HepG2 (cell line): Measurements from ENCODE around the gene ENDOD1.

Experiments
- EP300 ChIP-seq, 3 experiments: sonication (generic) in 1 of 3; formaldehyde crosslinking in 1 of 3; IDR thresholded peaks; 2 replicates each; pipeline versions ENCODE4 v1.5.1 to v1.6.1; 2011 to 2020; ENCODE audit warnings: low read depth in 2 of 3, low read length in 2 of 3, borderline replicate concordance in 1 of 3, improper control_type of control experiment in 1 of 3, mild to moderate bottlenecking in 1 of 3, missing genetic modification reagents in 1 of 3, moderate library complexity in 1 of 3
- GABPA ChIP-seq, 2 experiments: IDR thresholded peaks; 2 replicates each; pipeline ENCODE4 v1.6.1; 2011 to 2016; ENCODE audit warnings: low read depth in 2 of 2, low read length in 1 of 2, missing biosample characterization in 1 of 2, missing genetic modification characterization in 1 of 2
- MAZ ChIP-seq, 2 experiments: sonication (generic) in 1 of 2; formaldehyde crosslinking in 1 of 2; IDR thresholded peaks; 2 replicates each; pipeline versions ENCODE4 v1.5.0 to v1.6.1; 2012 to 2020; ENCODE audit warnings: low read depth in 2 of 2, mild to moderate bottlenecking in 2 of 2, borderline replicate concordance in 1 of 2, improper control_type of control experiment in 1 of 2, low read length in 1 of 2, missing genetic modification reagents in 1 of 2, moderate library complexity in 1 of 2
- POLR2A ChIP-seq, 2 experiments: IDR thresholded peaks; 2 replicates each; pipeline ENCODE4 v1.6.1; 2011; ENCODE audit warnings: low read depth in 2 of 2, low read length in 2 of 2, mild to moderate bottlenecking in 1 of 2, moderate library complexity in 1 of 2; ENCODE audit not compliant: insufficient read depth in 1 of 2
- RARA ChIP-seq: IDR thresholded peaks from 2 replicates; pipeline ENCODE4 v1.6.1; 2016; ENCODE audit warnings: missing genetic modification reagents, missing compliant biosample characterization
- RFX5 ChIP-seq: IDR thresholded peaks from 2 replicates; pipeline ENCODE4 v1.6.1; 2011; ENCODE audit warnings: low read depth, low read length, improper control_type of control experiment
- SIN3A ChIP-seq: IDR thresholded peaks from 2 replicates; pipeline ENCODE4 v1.6.1; 2011; ENCODE audit warnings: low read depth, mild to moderate bottlenecking, control low read depth, low read length, borderline replicate concordance
- SNAI1 ChIP-seq: sonication (generic); formaldehyde crosslinking; IDR thresholded peaks from 2 replicates; pipeline ENCODE4 v1.5.0; 2020; ENCODE audit warnings: mild to moderate bottlenecking, missing genetic modification reagents, borderline replicate concordance

- TF ChIP-seq RFX5 (no peak), RARA (CRISPR knock-in tag) (no peak), POLR2A (IDR thresholded peaks at IDR 0.05; ENCODE audit: insufficient read depth in 1 of 2, low read depth in 2 of 2, low read length in 2 of 2) (no peak), MAZ (IDR thresholded peaks at IDR 0.05; ENCODE audit: borderline replicate concordance, low read depth, low read length) (no peak), MAZ (CRISPR knock-in tag; IDR thresholded peaks at IDR 0.05; ENCODE audit: low read depth) (no peak), SIN3A (no peak), GABPA (IDR thresholded peaks at IDR 0.05; ENCODE audit: low read depth, low read length) (no peak), GABPA (CRISPR knock-in tag; IDR thresholded peaks at IDR 0.05; ENCODE audit: low read depth) (no peak), EP300 (IDR thresholded peaks at IDR 0.05; ENCODE audit: low read depth in 2 of 2, low read length in 2 of 2) (no peak), EP300 (CRISPR knock-in tag; IDR thresholded peaks at IDR 0.05; ENCODE audit: borderline replicate concordance) (no peak), SNAI1 (no peak)
These were observed 7.6 kb downstream of the ENDOD1 start for GRCh38 chr11:95097209-95097608.
